Thoracic aorta (tissue), 2 donors: Measurements from ENCODE around the gene F12. TPM values are rescaled to one million over a fixed set of nuclear protein-coding genes. Genes with fewer than 3 reads are reported as not detected.

ENCODE experiments used
- ATAC-seq: fragments of 150-250 bp; one replicate; pipeline ENCODE4 v1.8.0; 2017; ENCODE audit warnings: low read depth; ENCODE audit not compliant: insufficient number of reproducible peaks, low FRiP score
- DNase-seq: peaks from one replicate; pipeline ENCODE4 v3.0.0-alpha.2; 2020; ENCODE audit warnings: low spot score
- H3K27ac ChIP-seq, 2 donors: fragments of 200-600 bp; sonication (generic); 1 replicate in 1 of 2; 2 replicates in 1 of 2; pipeline ENCODE4 v1.5.1; 2016; ENCODE audit warnings: mild to moderate bottlenecking in 2 of 2, moderate library complexity in 2 of 2
- H3K27me3 ChIP-seq: fragments of 200-600 bp; sonication (generic); replicated peaks from 2 replicates; pipeline ENCODE4 v1.6.0; 2016; ENCODE audit warnings: mild to moderate bottlenecking; ENCODE audit not compliant: insufficient read depth
- H3K36me3 ChIP-seq: fragments of 200-600 bp; sonication (generic); one replicate; pipeline ENCODE4 v1.5.1; 2016
- H3K4me1 ChIP-seq, 2 donors: fragments of 200-600 bp; sonication (generic); 1 replicate in 1 of 2; 2 replicates in 1 of 2; pipeline versions ENCODE4 v1.5.1 to v1.6.0; 2016; ENCODE audit warnings: low read depth in 2 of 2, mild to moderate bottlenecking in 1 of 2; ENCODE audit not compliant: control insufficient read depth in 1 of 2
- H3K4me3 ChIP-seq: fragments of 200-600 bp; sonication (generic); 2 replicates; pipeline ENCODE4 v1.5.1; 2016; ENCODE audit warnings: mild to moderate bottlenecking
- H3K9me3 ChIP-seq: fragments of 200-600 bp; sonication (generic); 2 replicates; pipeline ENCODE4 v1.5.1; 2016
- CTCF ChIP-seq: fragments of 200-600 bp; sonication (generic); IDR thresholded peaks from one replicate; pipeline ENCODE4 v1.5.1; 2019; ENCODE audit warnings: antibody characterized with exemption
- total RNA-seq, 2 donors: library from RNA; depleted of rRNA; stranded (reverse); fragments of >200 nt; gene quantifications; one replicate each; pipeline versions ENCODE4 v1.1.0 to v1.2.3, GENCODE V29; 2016

The F12 gene
- total RNA-seq, 2 donors from 2014 or later: not detected

DNA sequence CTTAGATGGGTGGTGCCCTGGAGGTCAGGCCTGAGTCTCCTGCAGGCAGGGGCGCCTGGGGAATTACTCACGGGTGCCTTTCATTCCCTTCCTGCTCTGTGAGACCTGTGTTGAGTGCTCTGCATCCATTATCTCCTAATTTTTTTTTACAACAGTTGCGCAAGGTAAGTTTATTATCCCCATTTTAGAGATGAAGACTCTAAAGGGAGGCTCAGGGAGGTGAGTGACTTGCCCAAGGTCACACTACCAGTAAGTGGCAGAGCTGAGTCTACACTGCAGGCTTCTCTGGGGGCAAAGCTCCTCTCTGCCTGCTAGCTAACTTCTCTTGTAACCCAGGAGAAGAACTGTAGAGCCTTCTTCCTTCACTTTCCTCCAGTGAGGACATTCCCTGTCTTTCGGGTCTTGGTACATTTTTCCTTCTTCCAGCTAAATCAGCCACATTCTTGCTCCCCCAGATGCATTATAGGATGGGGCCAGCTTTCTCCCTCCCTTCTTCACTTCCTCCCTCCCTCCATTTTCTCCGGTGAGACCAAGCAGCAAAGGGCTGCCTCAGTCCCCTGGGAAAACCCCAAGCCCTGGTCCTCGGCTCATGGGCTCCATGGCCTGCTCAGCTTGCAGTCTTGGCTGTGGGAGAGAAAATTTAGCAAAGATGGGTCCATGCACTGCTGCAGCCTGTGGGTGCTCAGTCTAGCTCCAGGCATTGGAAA is 39.0 kb upstream of the F12 start:
- no peak for ATAC-seq
- TF ChIP-seq CTCF: no peak
- Histone ChIP-seq H3K9me3 (no peaks in the 10 kb centered on the region), H3K4me3 (peak overlapping the region; percentile 83), H3K4me1 (peaks cover 20 to 33% of the 10 kb centered on the region in 2 donors), H3K27ac (no peak overlapping the region), H3K27me3 (no peaks in the 10 kb centered on the region), H3K36me3 (no peaks in the 10 kb centered on the region)
- no peak for DNase-seq

DNA sequence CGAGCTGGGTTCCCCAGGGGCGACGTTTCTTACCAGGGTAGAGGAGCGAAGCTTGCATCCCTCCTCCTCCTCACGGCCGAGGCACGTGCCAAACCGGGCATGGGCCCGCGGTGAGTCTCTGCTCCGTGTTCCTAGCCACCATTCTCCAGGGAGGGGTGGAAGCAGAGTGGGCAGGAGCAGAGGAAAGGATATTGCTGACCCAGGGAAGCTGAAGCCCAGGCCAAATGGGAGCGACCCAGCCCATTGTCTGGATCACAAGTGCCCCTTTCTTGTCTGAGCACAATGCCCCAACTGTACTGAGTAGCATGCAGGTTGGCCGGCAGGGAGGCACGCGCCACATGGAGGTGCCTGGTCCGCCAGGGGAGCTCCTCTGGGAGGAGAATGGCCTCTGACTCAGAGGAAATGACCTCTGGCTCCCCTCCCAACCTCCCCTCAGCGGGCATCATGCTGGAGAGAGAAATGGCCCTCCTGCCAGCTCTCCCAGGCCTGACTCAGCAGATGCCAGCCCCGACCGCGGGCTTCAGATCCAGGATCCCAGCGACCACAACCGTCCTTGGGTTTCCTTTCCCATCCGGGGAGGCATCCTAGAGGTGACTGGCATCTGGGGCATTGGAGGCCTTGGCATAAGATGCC is 38.4 kb upstream of the F12 start:
- H3K4me3 ChIP-seq: peak overlapping the region; percentile 83
- H3K9me3 ChIP-seq: no peaks in the 10 kb centered on the region
- no peaks in the 10 kb centered on the region for H3K27me3 ChIP-seq
- no peak for ATAC-seq
- H3K36me3 ChIP-seq: no peaks in the 10 kb centered on the region
- no peak for TF ChIP-seq CTCF
- peak; percentile 52 for DNase-seq
- no peak overlapping the region for H3K27ac ChIP-seq
- peaks cover 20 to 27% of the 10 kb centered on the region in 2 donors for H3K4me1 ChIP-seq

DNA sequence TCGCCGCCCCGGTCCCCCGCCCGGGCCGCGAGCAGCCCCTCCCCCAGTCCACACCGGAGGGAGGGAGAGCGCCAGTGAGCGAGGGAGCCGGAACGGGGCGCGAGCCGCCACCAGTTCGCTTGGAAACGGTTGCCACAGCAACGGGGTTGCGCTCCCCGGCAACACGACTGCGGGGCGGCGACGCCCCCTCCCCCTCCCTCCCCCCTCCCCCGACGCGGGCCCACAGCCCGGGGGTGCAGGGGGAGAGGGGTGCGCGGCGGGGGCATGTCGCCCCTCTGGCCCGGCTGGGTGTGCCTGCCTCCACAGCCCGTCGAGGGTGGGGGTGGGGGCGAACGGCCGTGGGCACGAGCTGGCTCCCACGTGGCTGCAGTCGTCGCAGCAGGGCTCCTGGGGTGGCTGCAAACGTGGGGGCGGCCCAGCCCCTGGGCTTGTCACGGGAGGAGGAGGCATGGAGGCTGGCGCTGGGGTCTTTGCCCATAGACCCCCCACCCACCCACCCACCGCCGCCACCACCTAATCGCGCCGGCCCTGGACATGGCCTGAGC is 37.8 kb upstream of the F12 start:
- Histone ChIP-seq H3K9me3 (no peaks in the 10 kb centered on the region), H3K4me1 (peaks cover 20 to 27% of the 10 kb centered on the region in 2 donors), H3K36me3 (peaks cover 4% of the 10 kb centered on the region), H3K27me3 (no peaks in the 10 kb centered on the region), H3K4me3 (peak overlapping the region; percentile 83), H3K27ac (no peak overlapping the region)
- DNase-seq (no peak), ATAC-seq (no peak)
- no peak for TF ChIP-seq CTCF

DNA sequence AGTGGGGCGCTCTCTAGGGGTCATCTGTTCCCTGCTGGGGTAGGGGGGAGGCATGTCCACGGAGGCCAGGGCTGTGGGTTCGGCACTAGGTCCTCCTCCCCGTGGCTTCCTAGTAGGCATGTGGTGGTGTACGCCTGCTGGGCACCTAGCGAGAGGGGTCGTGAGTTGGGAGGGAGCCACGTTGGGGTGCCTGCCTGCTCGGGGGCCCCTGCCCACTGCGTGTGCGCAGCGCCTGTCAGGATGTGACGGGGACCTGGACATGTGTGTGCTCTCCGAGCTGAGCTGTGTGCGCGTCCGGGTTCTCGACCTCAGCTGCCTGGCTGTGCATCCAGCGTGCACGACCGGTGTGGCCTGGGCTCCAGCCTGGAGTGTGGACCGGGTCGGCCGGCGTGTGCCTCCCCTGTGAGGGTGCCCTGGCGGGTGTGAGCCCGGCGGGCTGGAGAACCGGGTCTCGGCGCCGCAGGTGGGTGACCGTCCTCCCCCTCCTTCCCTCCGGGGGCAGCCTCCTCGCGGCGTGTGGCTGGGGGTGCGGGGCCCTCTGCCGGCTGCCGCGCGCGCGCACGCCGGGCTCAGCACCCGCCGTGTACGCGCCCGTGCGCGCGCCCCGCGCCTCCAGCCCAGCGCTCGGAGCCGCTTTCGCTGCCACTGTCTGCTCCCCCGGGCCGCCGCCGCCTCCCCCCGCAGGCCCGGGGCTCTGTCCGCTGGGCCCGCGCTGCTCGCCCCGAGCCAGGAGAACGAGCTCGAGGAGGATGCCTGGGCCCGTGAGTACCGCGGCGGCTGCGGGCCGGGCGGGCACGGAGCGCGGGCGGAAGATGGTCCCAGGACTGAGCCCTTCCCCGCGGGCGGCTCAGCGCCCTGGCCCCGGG is 37.1 kb upstream of the F12 start, which contains the start of gene PRR7:
Gene PRR7, plus strand, starts transcription at position 615 of the 866 bp plus-strand sequence. CDS start 8,254 bp downstream, outside the sequence.
- H3K4me3 ChIP-seq: peak within 1 kb of the TSS; percentile 83
- ATAC-seq: peak; percentile 16
- no peak for TF ChIP-seq CTCF
- no peak within 1 kb of the TSS for H3K27ac ChIP-seq
- peaks cover 11% of the 10 kb centered on the region for H3K36me3 ChIP-seq
- peaks cover 20 to 27% of the 10 kb centered on the region in 2 donors for H3K4me1 ChIP-seq
- no peak for DNase-seq
- H3K27me3 ChIP-seq: no peaks in the 10 kb centered on the region
- no peaks in the 10 kb centered on the region for H3K9me3 ChIP-seq

DNA sequence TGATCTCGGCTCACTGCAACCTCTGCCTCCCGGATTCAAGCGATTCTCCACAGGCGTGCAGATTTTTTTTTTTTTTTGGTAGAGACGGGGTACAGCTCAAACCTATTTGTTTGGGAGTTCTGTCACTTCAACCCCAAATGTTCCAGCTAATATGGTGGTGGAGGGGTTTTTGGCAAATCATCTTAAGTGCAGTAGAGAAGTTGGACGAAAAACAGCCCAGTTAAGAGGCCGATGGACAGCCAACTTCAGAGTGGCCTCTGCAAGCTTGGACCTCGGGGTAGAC is 36.5 kb upstream of the F12 start:
- ATAC-seq (no peak), DNase-seq (no peak)
- Histone ChIP-seq H3K9me3 (no peaks in the 10 kb centered on the region), H3K27ac (no peak overlapping the region), H3K27me3 (no peaks in the 10 kb centered on the region), H3K4me1 (peaks cover 20 to 27% of the 10 kb centered on the region in 2 donors), H3K4me3 (peak overlapping the region; percentile 83), H3K36me3 (peaks cover 12% of the 10 kb centered on the region)
- TF ChIP-seq CTCF: no peak
